Measurements from ENCODE around the gene PIK3C2A.

The PIK3C2A gene

GRCh38 chr11:17219016-17219415, 11.2 kb upstream of the PIK3C2A start:
- Histone ChIP-seq H3K27me3 (no peaks in the 10 kb centered on the region), H3K4me1 (no peaks in the 10 kb centered on the region), H3K9me3 (no peaks in the 10 kb centered on the region), H3K36me3 (no peaks in the 10 kb centered on the region), H3K4me3 (no peak overlapping the region), H3K27ac (no peak overlapping the region)
- intact Hi-C loops (cut with DNase I; ENCODE audit: low total_unique reads) = no loop called here
- no peak for TF ChIP-seq CTCF (IDR thresholded peaks at IDR 0.05)
- no peak for DNase-seq

- no peaks in the 10 kb centered on the region for H3K36me3 ChIP-seq
- DNase-seq = no peak
- no peaks in the 10 kb centered on the region for H3K4me1 ChIP-seq
- intact Hi-C loops (cut with DNase I; ENCODE audit: low total_unique reads) = no loop called here
- TF ChIP-seq CTCF (IDR thresholded peaks at IDR 0.05) = no peak
- no peaks in the 10 kb centered on the region for H3K9me3 ChIP-seq
- H3K4me3 ChIP-seq = no peak overlapping the region
- H3K27ac ChIP-seq = no peak overlapping the region
- H3K27me3 ChIP-seq = no peaks in the 10 kb centered on the region
Observed at GRCh38 chr11:17218403-17218802, 10.6 kb upstream of the PIK3C2A start.

GRCh38 chr11:17217401-17217800, 9.6 kb upstream of the PIK3C2A start:
- H3K4me1 ChIP-seq = no peaks in the 10 kb centered on the region
- no peak overlapping the region for H3K27ac ChIP-seq
- no peak for TF ChIP-seq CTCF (IDR thresholded peaks at IDR 0.05)
- DNase-seq = no peak
- H3K9me3 ChIP-seq = no peaks in the 10 kb centered on the region
- no peaks in the 10 kb centered on the region for H3K27me3 ChIP-seq
- intact Hi-C loops (cut with DNase I; ENCODE audit: low total_unique reads) = no loop called here
- H3K36me3 ChIP-seq = no peaks in the 10 kb centered on the region
- H3K4me3 ChIP-seq = no peak overlapping the region

GRCh38 chr11:17214338-17214737, 6.6 kb upstream of the PIK3C2A start:
- intact Hi-C loops (cut with DNase I; ENCODE audit: low total_unique reads) = no loop called here
- no peak for DNase-seq
- no peaks in the 10 kb centered on the region for H3K36me3 ChIP-seq
- no peaks in the 10 kb centered on the region for H3K4me1 ChIP-seq
- no peak for TF ChIP-seq CTCF (IDR thresholded peaks at IDR 0.05)
- H3K27ac ChIP-seq = no peak overlapping the region
- no peaks in the 10 kb centered on the region for H3K9me3 ChIP-seq
- no peaks in the 10 kb centered on the region for H3K27me3 ChIP-seq
- H3K4me3 ChIP-seq = no peak overlapping the region

- TF ChIP-seq CTCF (IDR thresholded peaks at IDR 0.05) = no peak
- H3K9me3 ChIP-seq = no peaks in the 10 kb centered on the region
Observed at GRCh38 chr11:17211286-17211685, 3.5 kb upstream of the PIK3C2A start.

GRCh38 chr11:17209939-17210245, 2.1 kb upstream of the PIK3C2A start:
- intact Hi-C loops (cut with DNase I; ENCODE audit: low total_unique reads) = no loop called here
- no peak for TF ChIP-seq CTCF (IDR thresholded peaks at IDR 0.05)
- no peak overlapping the region for H3K27ac ChIP-seq
- no peak for DNase-seq
- no peak overlapping the region for H3K4me3 ChIP-seq
- H3K27me3 ChIP-seq = no peaks in the 10 kb centered on the region
- no peaks in the 10 kb centered on the region for H3K9me3 ChIP-seq
- H3K4me1 ChIP-seq = peaks cover 0 to 24% (median 8%) of the 10 kb centered on the region in 4 donors
- no peaks in the 10 kb centered on the region for H3K36me3 ChIP-seq

More at GRCh38 chr11:17211286-17211685, 3.5 kb upstream of the PIK3C2A start:
- Histone ChIP-seq H3K27me3 (no peaks in the 10 kb centered on the region), H3K4me1 (peaks cover 0 to 16% (median 8%) of the 10 kb centered on the region in 4 donors), H3K36me3 (no peaks in the 10 kb centered on the region), H3K4me3 (no peak overlapping the region), H3K27ac (no peak overlapping the region)
- intact Hi-C loops (cut with DNase I; ENCODE audit: low total_unique reads) = no loop called here
- DNase-seq = no peak

All from tibial artery (tissue), 4 donors.